GM10266 (cell line): ENCODE results near the gene KRT3.
A peak's percentile ranks its signal among the peaks of the same experiment; 100 is the strongest.

ENCODE experiments used
- DNase-seq: peaks from one replicate; pipeline ENCODE4 v3.0.0; 2012; ENCODE audit errors: extremely low spot score
- CTCF ChIP-seq: IDR thresholded peaks from 2 replicates; pipeline ENCODE4 v1.5.1; 2012; ENCODE audit warnings: mild to moderate bottlenecking, low read depth; ENCODE audit not compliant: control insufficient read depth, insufficient read depth; ENCODE audit errors: missing control alignments

Gene KRT3

DNA sequence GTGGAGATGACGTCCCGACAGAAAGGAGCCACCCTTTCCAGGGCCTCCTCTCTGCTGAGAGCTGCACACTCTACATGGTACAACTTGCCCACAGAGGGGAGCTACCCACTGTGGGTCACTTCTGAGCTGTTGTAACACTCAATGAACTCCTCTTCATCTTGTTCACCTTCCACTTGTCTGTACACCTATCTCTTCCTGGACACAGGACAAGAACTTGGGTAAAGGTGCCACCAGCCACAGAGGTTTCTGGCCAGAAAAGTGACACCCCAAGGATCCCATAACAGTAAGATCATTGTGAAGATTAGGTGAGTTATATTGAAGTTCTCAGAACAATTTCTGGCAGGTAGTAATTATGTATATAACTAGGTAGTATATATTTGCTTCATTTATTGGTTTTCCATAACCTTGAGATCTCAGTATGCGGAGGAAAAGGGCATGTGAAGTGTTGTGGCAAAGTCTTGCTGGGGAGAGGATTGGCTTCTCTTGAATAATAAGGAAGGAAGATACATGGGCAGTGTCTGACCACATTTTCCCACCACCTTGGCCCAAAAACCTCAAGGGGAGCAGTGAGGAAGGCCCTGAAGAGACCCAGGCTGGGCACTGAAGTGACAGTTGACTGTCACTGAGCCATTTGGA lies 53.0 kb downstream of the KRT3 start:
- no peak for DNase-seq
- no peak for TF ChIP-seq CTCF

DNA sequence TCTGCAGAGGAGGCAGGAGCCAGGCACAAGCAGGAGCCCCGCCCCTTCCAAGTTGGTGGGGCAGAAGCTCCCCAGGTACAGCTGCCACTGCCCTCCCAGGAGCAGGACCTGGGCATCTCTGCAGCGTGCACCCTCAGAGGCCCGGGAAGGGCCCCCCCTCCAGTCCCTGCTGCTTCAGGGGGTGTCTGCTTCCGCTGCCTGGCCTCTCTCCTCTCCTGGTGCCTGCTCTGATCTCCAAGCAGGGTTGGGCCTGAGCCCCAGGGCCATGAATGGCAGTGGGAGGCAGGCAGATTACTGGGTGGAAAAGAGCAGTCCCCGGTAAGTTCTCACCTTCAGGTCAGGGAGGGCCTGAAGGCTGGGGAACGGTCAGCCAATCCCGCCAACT lies 53.7 kb downstream of the KRT3 start:
- no peak for DNase-seq

DNA sequence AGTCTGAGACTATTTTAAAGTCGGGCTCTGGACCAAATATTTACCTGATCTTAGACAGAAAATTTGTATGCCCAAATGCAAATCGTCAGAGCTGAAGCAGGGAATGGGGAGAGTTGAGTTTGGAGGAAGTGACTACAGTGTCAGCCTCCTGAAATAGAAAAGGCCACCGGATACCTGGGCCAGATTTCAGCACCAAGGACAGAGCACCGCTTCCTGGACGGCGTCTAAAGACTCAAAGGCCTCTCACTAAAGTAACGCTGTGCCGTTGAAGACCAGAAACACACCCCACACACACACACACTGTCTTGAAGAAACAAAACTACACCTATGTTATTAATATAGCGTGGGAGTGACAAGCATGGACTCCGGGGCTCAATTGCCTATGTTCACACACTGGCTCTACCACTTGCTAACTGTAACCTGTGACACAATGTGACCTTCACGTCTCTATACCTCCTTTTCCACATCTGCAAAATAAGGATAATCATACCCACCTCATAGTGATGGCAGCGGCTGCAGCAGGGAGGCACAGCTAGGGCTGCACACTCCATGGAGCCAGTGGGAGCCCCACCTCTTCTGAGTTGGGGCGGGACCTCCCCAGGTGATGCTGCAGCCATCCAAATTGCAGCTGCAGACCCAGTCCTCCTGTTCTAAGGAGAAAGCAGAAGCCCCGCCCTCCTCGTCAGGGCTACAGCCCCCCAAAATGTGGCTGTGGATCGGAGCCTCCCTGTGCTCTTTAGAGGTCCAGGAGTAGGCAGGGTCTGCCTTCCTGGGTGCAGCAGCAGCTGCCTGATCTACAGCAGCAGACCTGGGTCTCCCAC lies 54.3 kb downstream of the KRT3 start:
- peak; percentile 57 for DNase-seq
- TF ChIP-seq CTCF: no peak

More for the DNA sequence above, 53.7 kb downstream of the KRT3 start:
- no peak for TF ChIP-seq CTCF

DNA sequence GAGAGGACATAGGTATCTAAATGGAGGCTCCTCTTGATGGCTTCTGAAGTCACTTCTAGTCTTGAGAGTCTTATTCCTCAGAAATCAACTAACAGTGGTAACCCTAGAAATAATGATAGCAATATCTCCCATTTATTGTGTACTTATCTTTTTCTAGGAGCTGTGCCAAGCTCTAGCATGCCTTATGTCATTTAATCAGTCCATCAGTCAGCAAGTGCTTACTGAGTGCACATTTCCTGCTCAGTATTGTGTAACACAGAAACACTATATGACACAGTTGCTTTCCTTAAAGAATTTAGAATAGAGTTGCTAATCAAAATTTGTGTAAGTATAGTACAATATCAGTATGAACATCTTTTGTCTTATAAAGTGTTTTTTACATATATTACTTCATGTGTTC lies 55.3 kb downstream of the KRT3 start:
- no peak for TF ChIP-seq CTCF
- DNase-seq: no peak

DNA sequence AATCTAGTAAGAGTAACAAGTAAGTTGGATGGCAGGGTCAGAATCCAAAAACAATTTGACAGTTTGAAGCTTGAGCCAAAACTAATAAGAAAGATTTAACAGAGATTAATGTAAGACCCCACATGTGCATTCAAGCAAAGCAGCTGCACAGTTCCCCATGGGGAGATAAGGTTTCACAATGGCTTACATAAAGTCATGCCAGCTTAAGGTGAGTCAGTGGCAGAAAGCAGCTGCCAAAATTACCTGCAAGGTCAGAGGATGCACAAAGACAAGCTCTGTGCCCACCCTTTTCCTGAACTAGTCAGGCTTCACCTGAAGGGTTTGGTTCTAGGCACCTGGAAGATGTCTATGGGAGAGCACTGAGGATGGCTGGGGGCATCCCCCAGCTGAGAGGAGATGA lies 56.0 kb downstream of the KRT3 start:
- no peak for DNase-seq
- TF ChIP-seq CTCF: no peak
